GM18505 (cell line): ENCODE measurements around the gene LRRN4.
"Not testable (repeated sequence)": the region's sequence is repeated elsewhere in the genome, so short reads cannot be mapped to it uniquely, and the experiment has no call there.

Source experiments
- ATAC-seq: cut with Tn5 transposase; IDR thresholded peaks from one replicate; pipeline ENCODE4 v1.9.1; 2021; ENCODE audit not compliant: unreplicated experiment
- POLR2A ChIP-seq: IDR thresholded peaks from 4 replicates; pipeline ENCODE4 v1.6.1; 2011; ENCODE audit warnings: borderline replicate concordance; ENCODE audit not compliant: insufficient read depth, insufficient read length; ENCODE audit errors: extremely low read depth

LRRN4 gene

GRCh38 chr20:6036213-6036612, 17.6 kb downstream of the LRRN4 start:
- TF ChIP-seq POLR2A, result no peak
- no peak for ATAC-seq

GRCh38 chr20:6034134-6034969, 19.5 kb downstream of the LRRN4 start:
- TF ChIP-seq POLR2A, result no peak
- no peak for ATAC-seq

- ATAC-seq, result not testable (repeated sequence)
These were observed 21.0 kb downstream of the LRRN4 start for GRCh38 chr20:6032907-6033306.

- no peak for ATAC-seq
- TF ChIP-seq POLR2A, result no peak
These were observed 23.3 kb downstream of the LRRN4 start for GRCh38 chr20:6030453-6031080.

- TF ChIP-seq POLR2A, result no peak
- ATAC-seq, result no peak
These were observed 24.3 kb downstream of the LRRN4 start for GRCh38 chr20:6029538-6029937.

GRCh38 chr20:6028818-6029217, 25.0 kb downstream of the LRRN4 start:
- no peak for ATAC-seq
- no peak for TF ChIP-seq POLR2A

GRCh38 chr20:6026051-6026450, 27.8 kb downstream of the LRRN4 start:
- no peak for TF ChIP-seq POLR2A

GRCh38 chr20:6024768-6025167, 29.1 kb downstream of the LRRN4 start:
- ATAC-seq, result no peak
- no peak for TF ChIP-seq POLR2A

More at GRCh38 chr20:6026051-6026450, 27.8 kb downstream of the LRRN4 start:
- ATAC-seq, result no peak

- TF ChIP-seq POLR2A, result no peak
- no peak for ATAC-seq
These were observed 36.0 kb downstream of the LRRN4 start for GRCh38 chr20:6017880-6018279.

GRCh38 chr20:6017467-6017866, 36.4 kb downstream of the LRRN4 start:
- no peak for ATAC-seq
- TF ChIP-seq POLR2A, result no peak

GRCh38 chr20:6014957-6015356, 38.9 kb downstream of the LRRN4 start:
- no peak for ATAC-seq
- TF ChIP-seq POLR2A, result no peak

GRCh38 chr20:6014017-6014416, 39.8 kb downstream of the LRRN4 start:
- no peak for TF ChIP-seq POLR2A
- no peak for ATAC-seq

GRCh38 chr20:6012179-6012578, 41.7 kb downstream of the LRRN4 start:
- no peak for ATAC-seq
- TF ChIP-seq POLR2A, result no peak

GRCh38 chr20:6008254-6008653, 45.6 kb downstream of the LRRN4 start:
- ATAC-seq, result no peak
- no peak for TF ChIP-seq POLR2A
